ENCODE results near the gene TRIM44.

- TF ChIP-seq, protein P1, sequence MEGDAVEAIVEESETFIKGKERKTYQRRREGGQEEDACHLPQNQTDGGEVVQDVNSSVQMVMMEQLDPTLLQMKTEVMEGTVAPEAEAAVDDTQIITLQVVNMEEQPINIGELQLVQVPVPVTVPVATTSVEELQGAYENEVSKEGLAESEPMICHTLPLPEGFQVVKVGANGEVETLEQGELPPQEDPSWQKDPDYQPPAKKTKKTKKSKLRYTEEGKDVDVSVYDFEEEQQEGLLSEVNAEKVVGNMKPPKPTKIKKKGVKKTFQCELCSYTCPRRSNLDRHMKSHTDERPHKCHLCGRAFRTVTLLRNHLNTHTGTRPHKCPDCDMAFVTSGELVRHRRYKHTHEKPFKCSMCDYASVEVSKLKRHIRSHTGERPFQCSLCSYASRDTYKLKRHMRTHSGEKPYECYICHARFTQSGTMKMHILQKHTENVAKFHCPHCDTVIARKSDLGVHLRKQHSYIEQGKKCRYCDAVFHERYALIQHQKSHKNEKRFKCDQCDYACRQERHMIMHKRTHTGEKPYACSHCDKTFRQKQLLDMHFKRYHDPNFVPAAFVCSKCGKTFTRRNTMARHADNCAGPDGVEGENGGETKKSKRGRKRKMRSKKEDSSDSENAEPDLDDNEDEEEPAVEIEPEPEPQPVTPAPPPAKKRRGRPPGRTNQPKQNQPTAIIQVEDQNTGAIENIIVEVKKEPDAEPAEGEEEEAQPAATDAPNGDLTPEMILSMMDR (IDR thresholded peaks at IDR 0.05): peak in 1 of 6 experiments; percentile 5
- TF ChIP-seq POLR2A (IDR thresholded peaks at IDR 0.05): no peak
Observed at GRCh38 chr11:35618497-35619115, 44.0 kb upstream of the TRIM44 start.
